SK-N-MC (cell line): ENCODE data around the gene NOC4L.
A peak's percentile ranks its signal among the peaks of the same experiment; 100 is the strongest.
"Not testable (repeated sequence)": the region's sequence is repeated elsewhere in the genome, so short reads cannot be mapped to it uniquely, and the experiment has no call there.

Experiments used
- DNase-seq: peaks from one replicate; pipeline ENCODE4 v3.0.0-alpha.2; 2011; ENCODE audit warnings: low read depth, low spot score
- H3K27ac ChIP-seq: fragments of 200-600 bp; sonication (generic); 2 replicates; pipeline ENCODE4 v1.5.1; 2016; ENCODE audit warnings: mixed run types
- H3K36me3 ChIP-seq: fragments of 200-600 bp; sonication (generic); 2 replicates; pipeline ENCODE4 v1.6.1; 2017; ENCODE audit warnings: antibody characterized with exemption, low read length, mixed read lengths; ENCODE audit not compliant: insufficient read depth
- H3K4me3 ChIP-seq: fragments of 200-600 bp; sonication (generic); 2 replicates; pipeline ENCODE4 v1.5.1; 2016
- H3K9ac ChIP-seq: fragments of 200-600 bp; sonication (generic); 2 replicates; pipeline ENCODE4 v1.8.0; 2017; ENCODE audit warnings: mixed run types, mixed read lengths; ENCODE audit not compliant: insufficient read length
- H3K9me3 ChIP-seq: fragments of 200-600 bp; sonication (generic); 2 replicates; pipeline ENCODE4 v1.6.1; 2017; ENCODE audit warnings: low read depth, mild to moderate bottlenecking, antibody characterized with exemption, low read length, moderate library complexity, mixed read lengths
- EZH2 ChIP-seq: fragments of 200-600 bp; sonication (generic); IDR thresholded peaks from one replicate; pipeline ENCODE4 v1.6.1; 2017; ENCODE audit warnings: antibody characterized with exemption
- FOXP2 ChIP-seq: optimal IDR thresholded peaks from 2 replicates; pipeline ENCODE3; 2011; ENCODE audit warnings: mild to moderate bottlenecking, moderate library complexity; ENCODE audit not compliant: insufficient read depth; ENCODE audit errors: extremely low read length, control extremely low read depth
- POLR2AphosphoS5 ChIP-seq: IDR thresholded peaks from 2 replicates; pipeline ENCODE4 v1.6.1; 2012; ENCODE audit warnings: mild to moderate bottlenecking, low read depth, low read length, borderline replicate concordance

Gene NOC4L

DNA sequence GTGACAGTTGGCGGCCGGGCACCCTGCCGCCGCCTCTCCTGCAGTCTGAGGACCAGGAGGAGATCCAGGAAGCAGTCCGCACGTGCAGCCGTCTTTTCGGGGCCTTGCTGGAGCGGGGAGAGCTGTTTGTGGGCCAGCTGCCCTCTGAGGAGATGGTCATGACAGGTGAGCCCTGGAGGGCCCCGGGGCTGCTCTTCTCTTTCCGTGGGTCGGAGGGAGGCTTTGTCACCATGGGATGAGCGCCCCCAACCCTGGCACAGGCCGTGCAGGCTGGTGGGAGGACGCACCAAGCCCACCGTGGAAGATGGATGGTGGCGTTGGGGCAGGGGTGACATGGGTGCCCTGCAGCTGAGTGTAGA lies 532 bp downstream of the NOC4L start:
- DNase-seq: no peak
- no peak for TF ChIP-seq POLR2AphosphoS5
- no peak for TF ChIP-seq FOXP2
- no peak for TF ChIP-seq EZH2
- H3K9me3 ChIP-seq: no peaks in the 10 kb centered on the region
- H3K36me3 ChIP-seq: peaks cover 43% of the 10 kb centered on the region; the same call in 1 of the 2 replicates
- no peak overlapping the region for H3K27ac ChIP-seq
- H3K9ac ChIP-seq: peak overlapping the region; percentile 95
- H3K4me3 ChIP-seq: peak overlapping the region; percentile 94

GRCh38 chr12:132145334-132145733 lies 1.1 kb downstream of the NOC4L start:
- Histone ChIP-seq H3K36me3 (peaks cover 37% of the 10 kb centered on the region; the same call in 1 of the 2 replicates), H3K9me3 (no peaks in the 10 kb centered on the region), H3K4me3 (peak overlapping the region; percentile 94), H3K9ac (peak overlapping the region; percentile 95), H3K27ac (no peak overlapping the region)
- no peak for TF ChIP-seq POLR2AphosphoS5
- TF ChIP-seq FOXP2: no peak
- TF ChIP-seq EZH2: no peak
- DNase-seq: no peak

GRCh38 chr12:132146098-132146497 lies 1.8 kb downstream of the NOC4L start:
- H3K9ac ChIP-seq: no peak overlapping the region

DNA sequence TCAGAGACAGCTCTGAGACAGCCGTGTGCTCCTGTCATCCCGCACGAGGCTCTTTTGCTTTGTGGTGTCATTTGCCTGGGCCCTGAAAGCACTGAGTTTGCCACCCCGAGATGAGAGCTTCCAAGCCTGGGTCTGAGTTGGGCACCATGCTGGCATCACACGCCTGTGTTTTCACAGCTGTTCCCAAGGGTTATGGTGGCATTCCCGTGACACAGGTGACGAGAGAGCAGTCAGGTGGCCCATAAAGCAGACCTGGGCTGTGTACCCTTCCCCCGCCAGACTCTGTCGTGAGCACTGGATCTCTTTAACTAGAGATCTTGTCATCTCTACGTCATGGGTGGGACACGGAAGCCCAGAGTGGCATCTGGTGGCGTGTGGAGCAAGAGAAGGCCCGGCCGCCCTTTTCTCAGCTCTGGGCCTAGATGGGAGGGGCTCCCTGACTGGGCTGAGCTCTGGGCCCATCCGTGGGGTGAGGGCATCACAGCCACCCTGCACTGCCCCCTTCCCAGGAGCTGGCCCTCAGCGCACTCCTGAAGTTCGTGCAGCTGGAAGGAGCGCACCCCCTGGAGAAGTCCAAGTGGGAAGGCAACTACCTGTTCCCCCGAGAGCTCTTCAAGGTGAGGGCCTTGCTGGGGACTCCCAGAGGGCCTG lies 2.6 kb downstream of the NOC4L start:
- Histone ChIP-seq H3K27ac (no peak overlapping the region), H3K36me3 (peaks cover 22% of the 10 kb centered on the region; the same call in 1 of the 2 replicates), H3K4me3 (no peak overlapping the region), H3K9ac (no peak overlapping the region), H3K9me3 (no peaks in the 10 kb centered on the region)
- TF ChIP-seq EZH2 (no peak), POLR2AphosphoS5 (no peak; the same call in 1 of the 2 replicates), FOXP2 (no peak)
- DNase-seq: no peak

More at GRCh38 chr12:132146098-132146497, 1.8 kb downstream of the NOC4L start:
- no peak overlapping the region for H3K27ac ChIP-seq
- no peak overlapping the region for H3K4me3 ChIP-seq
- DNase-seq: no peak
- H3K9me3 ChIP-seq: no peaks in the 10 kb centered on the region
- TF ChIP-seq EZH2 (no peak), FOXP2 (no peak), POLR2AphosphoS5 (no peak)
- peaks cover 30% of the 10 kb centered on the region; the same call in 1 of the 2 replicates for H3K36me3 ChIP-seq

GRCh38 chr12:132147423-132148367 lies 3.4 kb downstream of the NOC4L start:
- peaks cover 15% of the 10 kb centered on the region; the same call in 1 of the 2 replicates for H3K36me3 ChIP-seq

DNA sequence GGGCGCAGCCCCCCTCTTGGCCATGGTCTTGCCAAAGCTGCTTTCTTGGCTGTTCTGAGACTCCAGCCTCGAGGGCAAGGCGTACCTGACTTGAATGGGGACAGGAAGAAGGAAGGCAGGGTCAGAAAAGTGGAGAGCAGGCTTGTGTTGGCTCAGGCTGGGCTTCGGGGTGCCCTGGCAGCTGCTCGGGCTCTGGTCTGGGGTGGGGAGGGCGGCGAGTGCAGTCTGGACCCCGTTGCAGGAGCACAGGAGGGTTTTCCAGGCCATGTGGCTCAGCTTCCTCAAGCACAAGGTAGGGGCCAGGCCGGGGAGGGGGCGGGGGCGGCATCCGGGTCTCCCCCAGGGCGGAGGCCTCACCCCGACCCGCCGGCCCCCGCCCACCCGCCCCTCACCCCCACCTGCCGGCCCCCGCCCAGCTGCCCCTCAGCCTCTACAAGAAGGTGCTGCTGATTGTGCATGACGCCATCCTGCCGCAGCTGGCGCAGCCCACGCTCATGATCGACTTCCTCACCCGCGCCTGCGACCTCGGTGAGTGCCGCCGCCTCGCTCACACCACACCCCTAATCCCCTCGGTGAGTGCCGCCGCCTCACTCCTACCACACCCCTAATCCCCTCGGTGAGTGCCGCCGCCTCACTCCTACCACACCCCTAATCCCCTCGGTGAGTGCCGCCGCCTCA lies 4.2 kb downstream of the NOC4L start:
- no peak overlapping the region for H3K9ac ChIP-seq
- DNase-seq: no peak
- peaks cover 15% of the 10 kb centered on the region; the same call in 1 of the 2 replicates for H3K36me3 ChIP-seq
- no peaks in the 10 kb centered on the region for H3K9me3 ChIP-seq
- no peak for TF ChIP-seq FOXP2
- TF ChIP-seq EZH2: no peak
- no peak for TF ChIP-seq POLR2AphosphoS5
- H3K4me3 ChIP-seq: no peak overlapping the region
- no peak overlapping the region for H3K27ac ChIP-seq

More at GRCh38 chr12:132147423-132148367, 3.4 kb downstream of the NOC4L start:
- no peak for TF ChIP-seq FOXP2
- TF ChIP-seq POLR2AphosphoS5: no peak; the same call in 1 of the 2 replicates
- TF ChIP-seq EZH2: no peak
- DNase-seq: no peak
- Histone ChIP-seq H3K27ac (no peak overlapping the region), H3K9me3 (no peaks in the 10 kb centered on the region), H3K9ac (no peak overlapping the region), H3K4me3 (no peak overlapping the region)

DNA sequence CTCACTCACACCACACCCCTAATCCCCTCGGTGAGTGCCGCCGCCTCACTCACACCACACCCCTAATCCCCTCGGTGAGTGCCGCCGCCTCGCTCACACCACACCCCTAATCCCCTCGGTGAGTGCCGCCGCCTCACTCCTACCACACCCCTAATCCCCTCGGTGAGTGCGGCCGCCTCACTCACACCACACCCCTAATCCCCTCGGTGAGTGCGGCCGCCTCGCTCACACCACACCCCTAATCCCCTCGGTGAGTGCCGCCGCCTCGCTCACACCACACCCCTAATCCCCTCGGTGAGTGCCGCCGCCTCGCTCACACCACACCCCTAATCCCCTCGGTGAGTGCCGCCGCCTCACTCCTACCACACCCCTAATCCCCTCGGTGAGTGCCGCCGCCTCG lies 5.3 kb downstream of the NOC4L start:
- H3K9ac ChIP-seq, DNase-seq, H3K27ac ChIP-seq, H3K4me3 ChIP-seq, H3K9me3 ChIP-seq: not testable (repeated sequence)
- H3K36me3 ChIP-seq: peaks cover 15% of the 10 kb centered on the region; the same call in 1 of the 2 replicates

DNA sequence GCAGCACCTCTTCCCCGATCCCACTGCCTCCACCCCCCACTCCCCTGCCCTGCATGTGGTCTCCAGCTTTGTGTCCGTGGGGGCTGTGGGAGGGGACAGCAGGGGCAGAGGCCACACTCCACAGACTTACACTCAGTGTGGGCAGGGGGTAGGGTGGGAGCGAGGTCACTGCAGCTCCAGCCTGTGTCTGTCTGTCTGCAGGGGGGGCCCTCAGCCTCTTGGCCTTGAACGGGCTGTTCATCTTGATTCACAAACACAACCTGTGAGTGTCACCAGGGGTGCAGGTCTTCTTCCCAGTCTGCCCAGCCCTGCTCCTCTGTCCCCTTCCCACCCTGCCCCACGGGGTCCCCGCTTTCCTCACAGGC lies 6.5 kb downstream of the NOC4L start:
- no peak for DNase-seq
- no peak overlapping the region for H3K9ac ChIP-seq
- peaks cover 15% of the 10 kb centered on the region; the same call in 1 of the 2 replicates for H3K36me3 ChIP-seq
- TF ChIP-seq FOXP2: no peak
- no peak for TF ChIP-seq EZH2
- TF ChIP-seq POLR2AphosphoS5: no peak
- H3K9me3 ChIP-seq: no peaks in the 10 kb centered on the region
- H3K4me3 ChIP-seq: no peak overlapping the region
- no peak overlapping the region for H3K27ac ChIP-seq
